Ureter (tissue), 1 donor: ENCODE data around the gene MAD2L2. TPM values are rescaled to one million over a fixed set of nuclear protein-coding genes. Genes with fewer than 3 reads are reported as not detected.

Experiments
- DNase-seq: peaks from one replicate; pipeline ENCODE4 v3.0.0-alpha.2; 2020; ENCODE audit warnings: low spot score
- total RNA-seq: library from RNA; stranded (reverse); gene quantifications from one replicate; pipeline ENCODE4 v1.2.4, GENCODE V29; 2023
- donor health status: DM: yes; HTN: yes; CAD: no.

The MAD2L2 gene
- total RNA-seq, 1 donor from 2014 or later: 16.6 TPM

DNA sequence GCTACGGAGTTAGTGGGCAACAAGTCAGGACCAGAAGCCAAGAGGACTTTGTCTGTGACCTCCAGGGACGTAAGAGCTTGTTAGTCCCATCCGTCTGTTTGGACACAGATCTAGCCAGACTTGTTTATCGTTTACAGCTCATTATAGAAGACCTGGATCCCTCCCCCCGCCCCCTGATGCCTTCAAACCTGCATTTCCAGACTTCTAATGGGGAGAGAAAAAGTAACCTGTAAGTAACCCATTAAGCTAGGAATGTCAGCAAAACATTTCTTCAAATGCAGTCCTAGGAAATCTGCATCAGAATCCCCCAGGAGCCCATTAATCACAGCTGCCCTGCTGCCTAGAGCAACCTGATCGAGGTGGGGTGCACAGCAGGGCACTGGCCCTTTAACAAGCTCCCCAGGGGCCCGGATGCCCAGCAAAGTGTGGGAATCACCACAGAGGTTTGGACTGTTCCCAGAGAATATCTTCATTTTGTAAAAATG, 1.4 kb upstream of the MAD2L2 start:
- DNase-seq: no peak

DNA sequence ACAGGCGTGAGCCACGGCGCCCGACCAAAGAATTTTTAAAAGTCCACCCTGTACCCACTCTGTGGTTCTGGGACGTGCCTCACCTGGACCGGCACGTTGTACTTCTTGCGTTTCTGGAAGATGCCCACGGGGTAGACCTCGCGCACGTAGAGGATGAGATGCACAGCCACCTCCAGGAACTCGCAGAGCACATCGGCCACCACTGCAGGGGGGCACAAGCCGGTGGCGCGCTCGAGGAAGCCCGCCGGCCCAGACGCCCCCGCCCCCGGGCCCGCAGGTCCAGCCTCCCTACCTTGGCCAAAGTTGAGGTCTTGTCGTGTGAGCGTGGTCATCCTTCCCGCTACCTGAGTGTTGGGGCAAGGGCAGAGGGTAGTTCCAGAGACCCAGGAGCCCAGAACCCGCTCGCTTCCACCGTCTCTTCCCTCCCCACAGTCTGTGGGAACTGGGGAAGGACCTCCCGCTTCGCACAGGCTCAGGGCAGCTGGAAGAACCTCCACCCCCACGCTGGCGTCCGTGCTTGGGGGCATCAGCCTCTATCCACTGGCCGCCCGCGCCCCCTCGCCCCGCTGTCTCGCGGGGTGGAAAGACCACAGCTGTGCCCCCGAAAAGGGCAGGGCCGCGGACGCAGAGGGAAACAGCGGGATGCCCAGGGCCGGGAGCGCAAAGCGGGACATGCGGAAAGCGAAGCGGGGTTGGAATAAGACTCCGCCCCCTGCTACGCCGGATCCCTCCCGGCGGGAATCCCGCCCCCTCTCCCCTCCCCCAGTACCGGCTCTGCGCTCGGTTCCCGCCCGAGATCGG, 478 bp downstream of the MAD2L2 start:
- no peak for DNase-seq

DNA sequence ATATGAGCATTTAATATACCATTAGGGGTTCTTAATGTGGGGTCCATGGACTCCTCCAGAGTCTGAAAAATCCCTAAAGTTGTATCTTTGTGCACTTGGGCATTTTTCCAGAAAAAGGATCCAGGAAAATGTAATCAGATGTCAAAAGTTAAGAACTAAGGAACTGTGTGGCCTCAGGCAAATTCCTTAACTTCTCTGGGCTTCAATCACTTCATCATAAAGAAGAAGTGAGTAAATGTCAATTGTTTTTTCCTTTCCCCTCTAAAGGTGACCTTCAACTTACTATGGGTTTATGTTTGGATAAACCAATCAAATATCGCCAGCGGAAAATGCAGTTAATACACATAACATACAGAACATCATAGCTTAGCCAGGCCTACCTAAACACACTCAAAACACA, 2.5 kb downstream of the MAD2L2 start:
- DNase-seq: no peak

DNA sequence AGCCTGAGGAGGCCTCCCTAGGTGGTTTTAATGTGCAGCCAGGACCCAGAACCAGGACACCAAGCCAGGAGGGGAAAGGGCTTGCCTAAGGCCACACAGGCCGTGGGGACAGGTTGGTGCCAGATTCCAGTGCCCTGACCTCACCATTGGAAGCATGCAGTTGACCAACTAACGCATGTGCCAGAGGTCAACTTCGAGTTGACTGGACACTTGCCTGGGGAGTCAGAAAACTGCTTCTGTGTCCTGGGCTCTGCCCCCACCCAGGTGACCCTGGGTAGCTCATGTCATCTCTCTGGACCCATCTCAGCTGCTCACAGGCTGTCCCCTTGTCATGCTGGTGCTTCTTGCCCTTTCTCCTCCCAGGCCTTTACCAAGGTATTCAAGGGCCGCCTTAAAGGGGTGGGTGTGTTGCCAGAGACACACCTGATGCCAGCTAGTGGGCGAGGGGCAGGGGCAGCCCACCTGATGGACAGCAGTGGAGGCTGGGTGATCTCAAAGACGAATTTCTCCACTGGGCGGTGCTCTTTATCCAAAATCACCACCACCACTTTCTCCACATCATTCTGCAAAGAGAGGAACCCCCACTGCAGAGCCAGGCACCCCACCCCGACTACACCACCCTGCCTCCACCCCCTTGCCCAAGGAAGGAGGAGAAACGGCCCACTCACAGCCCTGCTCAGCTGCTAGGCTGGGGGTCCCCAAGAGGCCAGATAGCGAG, 4.4 kb downstream of the MAD2L2 start:
- DNase-seq: no peak

DNA sequence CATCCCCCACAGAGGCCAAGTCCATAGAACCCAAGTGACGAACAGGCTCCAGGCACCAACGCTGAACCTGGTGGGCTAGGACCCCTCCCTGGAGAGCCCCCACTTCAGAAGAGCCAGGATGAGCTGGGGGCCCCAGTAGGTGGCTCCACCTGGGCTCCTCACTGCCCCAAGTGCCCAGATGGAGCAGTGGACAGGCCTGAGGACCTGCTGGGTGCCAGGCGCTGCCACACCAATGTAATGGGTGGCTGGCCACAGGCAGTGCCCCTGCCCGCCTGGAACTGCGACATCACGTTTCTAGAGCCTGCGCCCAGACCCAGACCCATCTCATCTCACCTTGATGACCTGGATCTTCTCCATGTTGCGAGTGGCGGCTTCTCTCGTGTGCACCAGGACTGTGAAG, 5.6 kb downstream of the MAD2L2 start:
- DNase-seq: no peak

DNA sequence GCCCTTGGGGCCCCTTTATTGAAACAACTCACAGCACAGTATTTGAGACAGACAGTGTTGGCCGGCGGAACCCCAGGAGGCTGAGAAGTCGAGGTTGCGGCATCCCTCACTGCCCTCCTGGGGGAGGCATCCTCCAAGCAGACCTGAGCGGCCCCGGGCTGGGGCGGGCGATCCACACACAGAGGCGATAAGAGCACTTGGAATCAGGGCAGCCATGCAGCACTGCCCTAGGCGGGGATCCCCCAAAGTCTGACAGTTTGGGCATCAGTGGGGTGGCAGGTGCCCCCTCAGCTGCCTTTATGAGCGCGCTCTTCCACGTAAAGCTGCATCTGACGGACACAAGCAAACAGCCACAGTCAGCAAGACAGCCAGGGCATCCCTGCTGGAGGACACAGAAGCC, 6.5 kb downstream of the MAD2L2 start:
- DNase-seq: no peak

DNA sequence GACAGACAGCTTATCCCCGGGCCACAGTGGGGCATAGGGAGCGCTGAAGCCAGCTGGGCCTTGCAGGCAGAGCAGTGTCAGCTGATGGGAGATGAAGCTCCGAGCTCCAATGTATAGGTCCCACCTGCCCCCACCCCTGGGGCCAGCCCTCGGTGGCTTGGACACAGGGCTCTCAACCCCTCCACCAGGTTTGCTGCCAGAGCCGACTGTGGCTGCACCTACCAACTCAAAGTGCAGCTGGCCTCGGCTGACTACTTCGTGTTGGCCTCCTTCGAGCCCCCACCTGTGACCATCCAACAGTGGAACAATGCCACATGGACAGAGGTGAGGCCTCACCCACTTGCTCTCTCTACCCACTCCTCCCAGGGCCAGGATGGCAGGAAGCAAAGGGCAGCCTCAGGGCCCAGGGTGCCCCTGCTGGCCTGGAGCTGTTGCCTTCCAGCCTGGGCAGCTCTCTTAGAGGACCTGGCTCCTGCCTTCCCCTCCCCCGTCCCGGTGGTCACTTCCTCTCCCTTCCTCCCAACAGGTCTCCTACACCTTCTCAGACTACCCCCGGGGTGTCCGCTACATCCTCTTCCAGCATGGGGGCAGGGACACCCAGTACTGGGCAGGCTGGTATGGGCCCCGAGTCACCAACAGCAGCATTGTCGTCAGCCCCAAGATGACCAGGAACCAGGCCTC, 7.7 kb downstream of the MAD2L2 start:
- DNase-seq: no peak

DNA sequence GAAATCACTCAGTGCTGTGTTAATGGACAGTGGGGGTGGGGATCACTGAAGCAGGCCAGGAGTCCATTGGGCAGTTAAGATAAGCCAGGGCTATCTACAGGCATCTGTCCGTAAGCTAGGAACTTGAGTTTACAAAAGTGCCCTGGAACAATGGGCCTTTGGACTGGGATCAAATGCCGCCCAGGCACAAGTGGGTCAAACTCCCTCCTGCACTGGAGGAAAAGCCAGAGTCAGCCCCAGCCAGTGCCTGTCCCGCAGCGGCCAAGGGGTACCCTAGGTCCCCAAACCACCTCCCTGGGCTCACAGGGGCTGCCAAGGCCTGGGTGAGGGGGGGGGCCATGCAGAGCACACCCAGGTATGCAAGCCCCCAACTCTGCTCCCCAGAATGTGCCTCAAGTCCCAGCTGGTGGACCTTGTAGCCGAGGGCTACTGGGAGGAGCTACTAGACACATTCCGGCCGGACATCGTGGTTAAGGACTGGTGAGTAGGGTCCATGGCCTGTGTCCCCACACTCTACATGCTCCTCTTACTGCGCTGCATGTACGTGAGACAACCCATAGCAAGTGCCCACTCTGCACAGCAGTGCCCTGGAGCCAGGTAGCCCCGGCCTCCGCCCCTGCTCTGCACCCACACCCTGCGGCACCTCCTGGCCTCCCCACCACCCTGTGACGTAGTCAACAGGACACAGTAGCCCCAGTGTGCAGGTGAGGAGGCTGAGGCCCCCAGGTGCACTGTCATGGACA, 9.2 kb downstream of the MAD2L2 start:
- no peak for DNase-seq

DNA sequence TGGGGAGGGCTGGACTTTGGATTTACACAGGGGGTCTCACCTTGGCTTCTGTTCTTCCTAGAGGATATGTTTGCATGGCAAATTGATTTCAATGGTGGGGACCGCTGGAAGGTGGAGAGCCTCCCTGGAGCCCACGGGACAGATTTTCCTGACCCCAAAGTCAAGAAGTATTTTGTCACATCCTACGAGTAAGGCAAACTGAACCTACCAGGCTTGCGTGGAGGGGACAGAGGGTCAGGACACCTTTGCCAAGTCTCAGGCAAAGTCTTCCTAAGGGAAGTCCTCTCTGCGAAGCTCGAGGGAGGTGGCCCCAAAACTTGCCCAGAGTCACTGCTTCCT, 9.8 kb downstream of the MAD2L2 start:
- no peak for DNase-seq

DNA sequence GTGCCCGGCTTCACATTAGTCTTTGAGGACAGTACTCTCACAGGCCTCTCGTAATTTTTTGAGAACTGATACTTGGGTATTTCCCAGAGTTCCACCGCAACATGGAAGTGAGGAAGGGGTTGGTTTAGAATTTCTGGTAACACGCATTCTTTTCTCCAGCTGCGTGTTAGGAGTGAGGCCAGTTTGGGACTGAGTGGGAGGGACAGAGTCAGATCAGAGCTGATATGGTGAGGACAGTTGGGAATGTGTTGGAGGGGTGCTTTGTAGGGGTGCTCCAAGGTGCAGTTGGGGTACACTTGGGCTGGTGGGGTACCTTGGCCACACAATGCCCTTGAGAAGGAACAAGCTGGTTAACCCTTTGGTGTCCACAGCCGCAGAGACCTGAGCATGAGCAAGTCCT, 10.2 kb downstream of the MAD2L2 start:
- DNase-seq: no peak

DNA sequence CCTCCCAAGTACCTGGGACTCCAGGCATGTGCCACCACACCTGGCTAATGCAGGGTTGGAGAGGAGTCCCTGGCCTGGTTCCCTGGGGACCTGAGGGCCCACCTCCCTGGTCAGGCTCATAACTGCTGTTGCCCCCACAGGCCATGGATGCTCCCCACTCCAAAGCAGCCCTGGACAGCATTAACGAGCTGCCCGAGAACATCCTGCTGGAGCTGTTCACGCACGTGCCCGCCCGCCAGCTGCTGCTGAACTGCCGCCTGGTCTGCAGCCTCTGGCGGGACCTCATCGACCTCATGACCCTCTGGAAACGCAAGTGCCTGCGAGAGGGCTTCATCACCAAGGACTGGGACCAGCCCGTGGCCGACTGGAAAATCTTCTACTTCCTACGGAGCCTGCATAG, 12.4 kb downstream of the MAD2L2 start:
- no peak for DNase-seq

DNA sequence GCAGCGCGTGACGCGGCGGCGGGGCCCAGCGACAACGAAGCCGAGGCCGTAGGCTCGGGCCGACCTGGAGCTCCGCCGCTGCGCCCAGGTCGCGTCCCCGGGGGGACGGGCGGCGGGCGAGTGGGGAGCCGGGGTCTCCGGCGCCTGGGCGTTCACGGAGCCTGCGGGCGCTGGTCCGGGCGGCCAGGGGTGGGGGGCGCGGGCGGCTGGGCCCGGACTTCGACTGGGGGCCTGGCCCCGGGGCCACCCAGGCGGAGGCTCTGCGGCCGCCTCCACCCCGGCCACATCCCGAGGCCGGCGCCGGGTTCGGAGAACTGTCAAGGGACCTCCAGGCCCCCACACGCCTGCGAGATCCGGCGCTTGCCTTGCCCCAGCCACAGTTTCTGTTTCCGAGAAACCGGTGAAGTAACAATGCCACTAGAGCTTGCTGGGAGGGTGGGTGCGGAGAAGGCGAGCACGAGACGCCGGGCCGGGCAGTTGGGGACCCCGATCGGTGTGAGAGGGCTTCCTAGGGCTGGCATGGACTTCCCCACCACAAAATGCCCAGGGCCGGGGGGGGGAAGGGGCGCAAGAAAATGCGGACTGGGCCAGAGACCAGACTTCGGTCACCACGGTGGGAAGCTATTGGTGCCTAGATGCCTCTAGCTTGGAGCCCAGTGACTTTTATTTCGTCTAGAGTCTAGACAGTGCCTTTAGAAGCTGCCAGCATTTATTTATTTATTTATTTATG, 16.4 kb downstream of the MAD2L2 start:
- no peak for DNase-seq

DNA sequence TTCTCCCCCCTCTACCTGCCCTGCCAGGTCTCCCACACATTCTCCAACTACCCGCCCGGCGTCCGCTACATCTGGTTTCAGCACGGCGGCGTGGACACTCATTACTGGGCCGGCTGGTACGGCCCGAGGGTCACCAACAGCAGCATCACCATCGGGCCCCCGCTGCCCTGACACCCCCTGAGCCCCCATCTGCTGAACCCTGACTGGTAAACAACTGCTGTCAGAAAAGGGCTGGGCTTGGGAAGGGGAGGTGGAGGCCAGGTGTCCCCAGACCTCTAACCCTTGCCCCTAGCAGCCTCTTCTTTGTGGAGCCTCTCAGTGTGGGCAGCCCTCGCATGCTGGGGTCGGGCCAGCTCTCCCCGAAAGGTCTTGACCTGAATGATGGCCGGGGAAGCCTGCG, 19.8 kb downstream of the MAD2L2 start:
- DNase-seq: no peak

DNA sequence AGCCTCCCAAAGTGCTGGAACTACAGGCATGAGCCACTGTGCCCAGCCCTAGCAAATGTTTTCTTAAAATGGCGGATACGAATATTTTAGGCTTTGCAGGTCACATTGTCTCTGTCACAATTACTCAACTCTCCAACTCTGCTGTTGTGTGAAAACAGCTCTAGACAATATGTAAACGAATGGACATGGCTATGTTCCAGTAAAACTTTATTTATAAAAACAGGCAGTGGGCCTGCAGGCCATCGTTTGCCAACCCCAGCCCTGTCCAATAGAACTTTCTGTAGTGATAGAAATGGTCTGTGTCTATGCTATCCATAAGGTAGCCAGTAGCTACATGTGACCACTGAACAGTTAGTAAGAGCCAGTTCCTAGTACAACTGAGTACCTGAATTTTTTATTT, 21.2 kb downstream of the MAD2L2 start:
- no peak for DNase-seq

DNA sequence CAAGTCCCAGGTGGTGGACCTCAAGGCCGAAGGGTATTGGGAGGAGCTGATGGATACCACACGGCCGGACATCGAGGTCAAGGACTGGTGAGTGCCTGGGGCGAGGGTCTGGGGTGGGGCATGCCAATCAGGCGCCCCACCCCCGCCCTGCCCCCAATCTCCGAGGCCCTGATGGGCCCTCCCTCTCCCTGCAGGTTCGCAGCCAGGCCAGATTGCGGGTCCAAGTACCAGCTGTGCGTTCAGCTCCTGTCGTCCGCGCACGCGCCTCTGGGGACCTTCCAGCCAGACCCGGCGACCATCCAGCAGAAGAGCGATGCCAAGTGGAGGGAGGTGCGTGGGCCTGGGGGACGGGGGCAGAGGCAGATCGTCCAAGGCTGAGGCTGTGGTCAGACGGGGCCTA, 22.4 kb downstream of the MAD2L2 start:
- DNase-seq: no peak

DNA sequence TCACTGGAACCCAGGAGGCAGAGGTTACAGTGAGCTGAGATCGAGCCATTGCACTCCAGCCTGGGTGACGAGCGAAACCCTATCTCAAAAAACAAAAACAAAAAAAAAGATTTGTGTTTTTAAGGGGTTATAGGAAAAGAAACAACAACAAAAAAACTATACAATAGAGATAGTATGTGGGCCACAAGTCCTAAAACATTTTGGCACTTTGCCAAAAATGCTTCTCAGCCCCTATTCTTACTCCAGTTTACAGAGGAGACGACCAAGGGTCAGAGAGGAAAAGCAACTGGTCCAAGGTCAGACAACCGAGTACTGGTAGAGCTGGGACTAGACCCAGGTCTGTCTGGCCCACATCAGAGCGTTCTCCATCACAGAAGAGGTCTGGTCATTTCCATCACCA, 23.3 kb downstream of the MAD2L2 start:
- DNase-seq: no peak

DNA sequence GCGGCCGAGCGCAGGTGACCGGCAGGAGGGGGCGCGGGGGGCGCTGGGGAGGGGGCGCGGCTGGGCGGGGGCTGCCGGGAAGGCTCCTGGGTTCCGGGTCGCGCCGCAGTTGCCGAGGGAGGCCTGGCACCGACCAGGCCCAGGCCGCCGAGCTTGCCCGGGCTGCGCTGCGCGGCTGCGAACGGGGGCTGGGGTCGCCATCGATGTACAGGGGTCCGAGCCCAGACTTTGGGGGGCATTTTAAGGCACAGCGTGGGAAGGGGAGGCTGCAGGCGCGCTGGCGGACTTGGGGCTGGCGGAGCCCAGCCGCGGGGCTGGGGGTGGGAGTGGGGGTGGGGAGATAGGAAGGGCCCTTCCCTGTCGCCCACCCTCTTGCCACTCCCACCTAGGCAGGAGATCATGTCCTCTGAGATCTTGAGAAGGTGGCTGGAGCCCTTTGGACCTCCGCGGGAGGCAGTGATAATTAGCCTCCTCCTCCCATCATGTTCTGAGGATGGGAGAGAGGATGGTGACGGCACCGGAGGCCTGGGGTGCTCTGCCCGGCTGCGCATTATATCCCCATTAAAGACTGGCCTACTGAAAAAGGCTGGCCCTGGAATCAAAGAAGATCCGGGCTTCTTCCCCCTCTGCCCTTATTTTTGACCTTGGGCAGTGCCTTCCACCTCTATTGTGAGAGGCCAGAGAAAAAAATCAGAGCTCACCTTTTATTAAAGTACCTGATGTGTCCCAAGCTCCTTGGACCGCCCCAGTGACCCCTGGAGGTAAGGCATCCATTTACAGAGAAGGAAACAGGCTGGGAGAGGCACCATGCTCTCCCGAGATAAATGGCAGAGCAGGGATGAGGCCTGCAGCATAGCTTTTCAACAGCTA, 25.8 kb downstream of the MAD2L2 start:
- DNase-seq: no peak

DNA sequence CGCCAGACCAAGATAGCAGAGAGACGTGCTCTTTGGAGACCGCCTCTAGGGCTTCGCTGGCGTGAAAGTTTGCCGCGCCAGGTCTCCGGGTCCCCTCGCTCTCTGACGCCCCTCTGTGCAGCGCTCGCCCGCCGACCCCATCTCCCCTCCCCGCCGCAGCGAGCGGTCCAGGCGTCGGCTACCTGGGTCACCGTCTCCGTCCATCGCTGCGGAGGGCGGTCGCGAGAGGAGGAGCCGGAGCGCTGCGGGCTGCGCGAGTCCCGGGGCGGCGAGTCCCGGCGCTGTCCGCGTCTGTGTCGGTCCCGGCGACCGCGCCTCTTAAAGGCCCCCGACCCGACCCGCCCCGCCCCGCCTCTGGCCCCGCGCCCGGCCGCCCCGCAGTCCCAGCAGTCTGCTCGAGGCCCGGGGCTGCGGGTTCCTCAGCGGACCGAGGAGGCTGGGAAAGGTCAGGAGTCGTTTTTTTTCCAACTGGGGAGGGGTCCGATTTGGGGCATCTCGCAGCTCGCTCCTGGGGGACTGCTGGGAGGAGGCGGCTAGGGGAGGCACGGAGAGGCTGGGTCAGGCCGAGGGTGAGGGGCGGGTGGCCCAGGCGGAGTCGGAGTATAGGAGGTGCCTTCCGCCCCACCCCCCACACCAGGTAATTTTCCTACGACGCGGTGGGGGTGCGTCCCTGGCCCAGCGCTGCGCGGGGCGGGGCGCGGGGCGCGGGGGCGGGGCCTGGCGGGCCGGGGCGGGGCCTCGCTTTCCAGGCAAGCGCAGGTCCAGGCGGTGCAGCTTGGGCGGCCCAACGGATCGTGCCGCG, 26.6 kb downstream of the MAD2L2 start, which contains the start of the genes FBXO2 and FBXO44:
TSS of gene FBXO2 (minus strand) at position 293 of the 802 bp plus-strand sequence. CDS start at position 204, 89 bp downstream.
TSS of gene FBXO44 (plus strand) at position 741 of the 802 bp plus-strand sequence. CDS start 959 bp downstream, outside the sequence.
- no peak for DNase-seq

DNA sequence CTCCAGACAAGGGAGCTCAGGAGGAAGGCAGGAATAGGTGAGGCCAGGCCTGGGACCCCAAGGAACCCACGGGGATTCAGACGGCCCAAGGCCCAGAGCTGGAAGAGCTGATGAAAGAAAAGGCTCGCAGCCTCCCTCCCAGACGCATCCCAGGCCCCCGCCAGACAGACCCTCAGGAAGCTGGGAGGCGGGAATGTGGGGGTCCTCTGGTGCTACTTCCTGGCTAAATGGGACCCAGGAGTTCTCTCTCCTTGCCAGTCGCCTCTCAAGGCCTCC, 27.1 kb downstream of the MAD2L2 start:
- no peak for DNase-seq
